ENCODE measurements around the gene PTPN1.
"Not testable (repeated sequence)": the region's sequence is repeated elsewhere in the genome, so short reads cannot be mapped to it uniquely, and the experiment has no call there.

- not testable (repeated sequence) for TF ChIP-seq REST (IDR thresholded peaks at IDR 0.05; ENCODE audit: borderline replicate concordance in 1 of 2, low read depth in 1 of 2, low read length in 2 of 2); XRCC5 (optimal IDR thresholded peaks at IDR 0.05; ENCODE audit: low read length); ZNF564 (CRISPR knock-in tag; IDR thresholded peaks at IDR 0.05); SRF (IDR thresholded peaks at IDR 0.05; ENCODE audit: low read depth, low read length); DMTF1 (CRISPR knock-in tag; IDR thresholded peaks at IDR 0.05); FOXP4 (CRISPR knock-in tag; IDR thresholded peaks at IDR 0.05); ZNF687 (CRISPR knock-in tag; IDR thresholded peaks at IDR 0.05); SMC3 (IDR thresholded peaks at IDR 0.05; ENCODE audit: low read length); HIVEP1 (CRISPR knock-in tag; IDR thresholded peaks at IDR 0.05); POLR2AphosphoS5 (IDR thresholded peaks at IDR 0.05; ENCODE audit: low read depth, low read length)
- TF ChIP-seq, protein P1, sequence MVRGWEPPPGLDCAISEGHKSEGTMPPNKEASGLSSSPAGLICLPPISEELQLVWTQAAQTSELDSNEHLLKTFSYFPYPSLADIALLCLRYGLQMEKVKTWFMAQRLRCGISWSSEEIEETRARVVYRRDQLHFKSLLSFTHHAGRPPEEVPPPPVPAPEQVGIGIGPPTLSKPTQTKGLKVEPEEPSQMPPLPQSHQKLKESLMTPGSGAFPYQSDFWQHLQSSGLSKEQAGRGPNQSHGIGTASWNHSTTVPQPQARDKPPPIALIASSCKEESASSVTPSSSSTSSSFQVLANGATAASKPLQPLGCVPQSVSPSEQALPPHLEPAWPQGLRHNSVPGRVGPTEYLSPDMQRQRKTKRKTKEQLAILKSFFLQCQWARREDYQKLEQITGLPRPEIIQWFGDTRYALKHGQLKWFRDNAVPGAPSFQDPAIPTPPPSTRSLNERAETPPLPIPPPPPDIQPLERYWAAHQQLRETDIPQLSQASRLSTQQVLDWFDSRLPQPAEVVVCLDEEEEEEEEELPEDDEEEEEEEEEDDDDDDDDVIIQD (CRISPR knock-in tag; IDR thresholded peaks at IDR 0.05; ENCODE audit: low read depth), result not testable (repeated sequence)
- TF ChIP-seq, protein P2, sequence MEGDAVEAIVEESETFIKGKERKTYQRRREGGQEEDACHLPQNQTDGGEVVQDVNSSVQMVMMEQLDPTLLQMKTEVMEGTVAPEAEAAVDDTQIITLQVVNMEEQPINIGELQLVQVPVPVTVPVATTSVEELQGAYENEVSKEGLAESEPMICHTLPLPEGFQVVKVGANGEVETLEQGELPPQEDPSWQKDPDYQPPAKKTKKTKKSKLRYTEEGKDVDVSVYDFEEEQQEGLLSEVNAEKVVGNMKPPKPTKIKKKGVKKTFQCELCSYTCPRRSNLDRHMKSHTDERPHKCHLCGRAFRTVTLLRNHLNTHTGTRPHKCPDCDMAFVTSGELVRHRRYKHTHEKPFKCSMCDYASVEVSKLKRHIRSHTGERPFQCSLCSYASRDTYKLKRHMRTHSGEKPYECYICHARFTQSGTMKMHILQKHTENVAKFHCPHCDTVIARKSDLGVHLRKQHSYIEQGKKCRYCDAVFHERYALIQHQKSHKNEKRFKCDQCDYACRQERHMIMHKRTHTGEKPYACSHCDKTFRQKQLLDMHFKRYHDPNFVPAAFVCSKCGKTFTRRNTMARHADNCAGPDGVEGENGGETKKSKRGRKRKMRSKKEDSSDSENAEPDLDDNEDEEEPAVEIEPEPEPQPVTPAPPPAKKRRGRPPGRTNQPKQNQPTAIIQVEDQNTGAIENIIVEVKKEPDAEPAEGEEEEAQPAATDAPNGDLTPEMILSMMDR (CRISPR knock-in tag; IDR thresholded peaks at IDR 0.05), result not testable (repeated sequence)
Measured at GRCh38 chr20:50539798-50540197, 29.6 kb downstream of the PTPN1 start.
